GM18867 (cell line): ENCODE results near the gene ACTRT3.

Experiments
- ATAC-seq: cut with Tn5 transposase; IDR thresholded peaks from one replicate; pipeline ENCODE4 v1.9.1; 2021; ENCODE audit warnings: mild to moderate bottlenecking, moderate library complexity; ENCODE audit not compliant: unreplicated experiment

The ACTRT3 gene

DNA sequence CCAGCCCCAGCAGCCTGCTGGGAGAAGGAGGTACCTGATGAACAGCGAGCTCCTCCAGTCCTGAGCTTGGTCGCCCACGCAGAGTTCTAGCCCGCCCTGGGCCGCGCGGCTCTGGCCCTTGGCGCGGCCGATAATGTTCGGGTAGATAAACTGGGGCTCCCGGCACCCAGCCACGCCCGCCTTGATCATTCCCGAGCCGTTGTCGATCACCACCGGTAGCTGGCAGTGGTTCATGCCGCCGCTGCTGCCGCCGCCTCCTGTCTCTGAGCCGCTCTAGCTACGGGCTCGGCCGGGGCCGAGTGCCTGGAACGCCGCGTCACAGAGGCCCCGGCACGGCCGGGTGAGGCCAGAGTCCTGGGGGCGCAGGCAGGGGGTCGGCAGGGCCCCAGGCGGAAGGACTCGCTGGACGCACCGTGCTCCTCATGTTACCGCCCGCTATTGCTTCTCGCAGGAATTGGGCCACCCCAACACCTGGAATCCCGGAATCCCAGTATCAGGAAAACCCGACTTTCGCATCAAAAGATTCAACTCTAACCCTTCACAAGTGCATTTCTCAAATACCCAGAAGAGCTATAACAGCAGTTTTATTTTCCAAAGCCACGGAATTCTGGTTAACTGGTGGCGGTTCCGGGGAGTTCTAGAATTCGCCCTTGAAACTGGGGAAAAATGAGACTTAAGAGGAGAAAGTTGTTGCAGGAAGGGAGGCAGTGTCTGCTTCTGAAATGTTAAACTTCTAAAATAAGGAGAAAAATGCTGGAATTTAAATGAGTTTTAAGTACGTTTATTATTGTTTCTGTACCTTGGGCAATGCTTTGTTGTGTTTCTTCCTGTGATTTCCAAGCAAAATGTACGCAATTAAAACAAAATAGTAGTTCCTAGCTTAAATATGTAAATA, at the start of gene ACTRT3:
ACTRT3 (minus strand) TSS at position 275 of the 895 bp plus-strand sequence; CDS start at position 234, 41 bp downstream.
- ATAC-seq: peak; percentile 29

DNA sequence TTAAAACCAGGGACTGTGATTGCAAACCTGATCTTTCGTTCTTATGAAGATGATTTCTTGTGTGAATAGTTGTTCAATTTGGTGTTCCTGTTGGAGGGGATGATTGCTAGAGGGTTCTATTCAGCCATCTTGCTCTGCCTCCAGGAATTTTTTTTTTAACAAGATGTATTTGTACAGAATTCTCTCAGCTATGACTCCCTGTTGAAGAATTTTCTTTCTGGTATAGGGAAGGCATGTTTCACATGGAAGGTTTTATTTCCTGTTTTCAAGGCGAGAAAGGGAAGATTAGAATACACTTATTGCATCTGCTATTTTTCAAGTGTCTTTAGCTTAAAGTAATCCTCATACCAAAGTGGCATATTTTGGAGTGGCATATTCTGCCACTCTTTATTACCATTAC, 49.0 kb upstream of the ACTRT3 start:
- ATAC-seq: no peak

DNA sequence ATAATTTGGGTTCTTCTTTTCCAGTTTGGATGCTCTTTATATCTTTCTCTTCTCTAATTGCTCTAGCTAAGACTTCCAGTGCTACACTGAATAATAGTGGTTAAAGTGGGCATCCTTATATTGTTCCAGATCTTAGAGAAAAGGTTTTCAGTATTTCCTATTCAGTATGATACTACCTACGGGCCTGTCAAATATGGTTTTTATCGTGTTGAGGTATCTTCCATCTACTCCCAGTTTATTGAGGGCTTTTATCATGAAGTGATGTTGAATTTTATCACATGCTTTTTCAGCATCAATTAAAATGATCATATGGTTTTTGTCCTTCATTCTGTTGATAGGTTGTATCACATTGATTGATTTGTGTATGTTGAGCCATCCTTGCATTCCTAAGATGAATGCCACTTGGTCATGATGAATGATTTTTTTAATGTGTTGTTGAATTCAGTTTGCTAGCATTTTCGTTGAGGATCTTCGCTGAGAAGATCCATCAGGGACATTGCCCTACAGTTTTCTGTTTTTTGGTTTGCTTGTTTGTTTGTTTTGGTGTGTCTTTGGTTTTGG, 46.3 kb upstream of the ACTRT3 start:
- ATAC-seq: no peak

- peak; percentile 95 for ATAC-seq
Observed at GRCh38 chr3:169813757-169814517, 44.6 kb upstream of the ACTRT3 start.

DNA sequence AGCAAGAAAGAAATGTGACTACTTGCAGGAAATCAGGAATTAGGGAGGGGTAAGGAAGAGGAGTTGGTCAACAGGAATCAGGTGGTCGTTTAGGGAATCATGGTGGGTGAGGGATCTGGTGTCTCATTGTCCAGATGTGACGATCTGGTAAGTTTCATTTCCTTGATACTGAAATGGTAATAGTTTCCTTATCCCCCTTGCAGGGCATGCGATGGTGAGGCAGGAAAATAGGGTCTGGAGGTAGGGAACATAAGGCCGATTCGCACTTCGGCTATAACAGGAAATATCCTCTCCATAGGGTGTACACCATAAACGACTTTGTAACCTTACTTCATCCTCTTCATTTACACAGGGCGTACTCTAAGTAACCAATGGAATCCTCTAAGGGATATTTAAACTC, 43.9 kb upstream of the ACTRT3 start:
- ATAC-seq: no peak

- peak; percentile 70 for ATAC-seq
Observed at GRCh38 chr3:169812332-169813235, 43.2 kb upstream of the ACTRT3 start, which contains the start of the genes LRRC34 and LRRIQ4. TSS of gene LRRC34 (minus strand) at chr3:169812904. CDS start at chr3:169812548, 356 bp downstream. TSS of gene LRRIQ4 (plus strand) at chr3:169812870. CDS start at chr3:169821922, 9,052 bp downstream.

- no peak for ATAC-seq
Observed at GRCh38 chr3:169811631-169812331, 42.4 kb upstream of the ACTRT3 start.

GRCh38 chr3:169809230-169809795, 40.0 kb upstream of the ACTRT3 start:
- ATAC-seq: no peak

DNA sequence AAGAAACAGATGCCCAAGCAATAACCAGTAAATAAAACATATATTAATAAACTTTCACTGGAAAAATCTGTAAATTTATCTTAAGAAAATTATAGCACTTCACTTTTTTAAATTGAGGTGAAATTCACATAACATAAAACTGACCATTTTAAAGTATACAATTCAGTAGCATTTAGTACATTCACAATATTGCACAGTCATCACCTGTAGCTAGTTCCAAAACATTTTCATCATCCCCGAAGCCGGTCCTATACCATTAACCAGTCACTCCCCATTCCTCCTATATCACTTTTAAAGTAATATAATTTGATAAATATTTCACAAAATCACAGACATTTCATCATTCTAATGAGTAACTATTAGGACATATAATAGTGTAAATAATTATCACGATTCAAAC, 35.3 kb upstream of the ACTRT3 start:
- no peak for ATAC-seq

GRCh38 chr3:169792359-169792758, 23.0 kb upstream of the ACTRT3 start:
- ATAC-seq: no peak

DNA sequence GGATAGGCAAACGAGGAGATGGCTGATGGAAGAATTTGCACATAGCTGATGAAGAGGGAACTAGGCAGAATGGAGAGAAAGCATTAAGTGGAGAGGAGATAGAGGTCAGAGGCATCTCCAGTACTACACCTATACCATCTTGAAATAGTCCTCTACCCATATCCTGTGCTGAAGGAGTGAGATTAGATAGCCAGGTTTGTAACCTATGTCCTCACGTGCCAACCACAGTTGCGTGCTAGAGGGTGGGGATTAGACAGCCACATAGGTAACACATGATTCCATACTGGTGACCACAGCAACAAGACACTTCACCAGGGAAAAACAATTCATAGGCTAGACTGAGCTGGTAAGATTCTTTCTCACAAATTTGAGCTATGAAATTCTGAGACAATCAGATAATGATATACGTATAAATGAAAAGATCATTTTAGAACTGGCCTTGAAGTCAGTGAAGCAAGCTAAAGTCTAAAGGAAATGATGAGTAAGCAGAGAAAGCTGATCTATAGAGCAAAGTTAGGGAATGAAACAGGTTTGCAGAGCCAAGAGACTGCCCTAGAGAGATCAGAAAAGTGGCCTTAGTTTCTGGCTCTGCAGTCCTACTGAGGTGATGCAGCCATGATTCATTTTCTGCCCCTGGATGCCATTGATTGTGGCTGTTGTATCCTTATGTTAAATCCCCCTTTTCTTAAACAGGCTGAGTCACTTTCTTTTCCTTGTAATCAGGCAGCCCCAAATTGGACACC, 21.5 kb upstream of the ACTRT3 start:
- ATAC-seq: no peak

DNA sequence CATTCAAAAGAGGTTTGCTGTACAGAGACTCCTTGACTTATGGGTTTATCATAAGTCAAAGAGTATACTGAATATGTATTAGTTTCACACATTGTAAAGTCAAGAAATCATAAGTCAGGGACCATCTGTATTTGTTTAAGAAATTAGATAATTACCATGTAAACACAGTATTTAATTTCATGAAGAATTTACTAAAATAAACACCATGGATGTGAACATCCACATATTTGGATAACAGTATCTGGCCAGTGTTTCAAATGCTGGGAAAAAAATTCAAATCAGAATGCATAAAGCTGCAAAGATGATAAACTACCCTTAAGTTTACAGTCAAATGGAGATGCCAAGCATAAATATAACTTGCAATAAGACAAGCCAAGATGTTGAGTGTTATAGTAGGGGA, 20.9 kb upstream of the ACTRT3 start:
- ATAC-seq: no peak

GRCh38 chr3:169787791-169788190, 18.4 kb upstream of the ACTRT3 start:
- ATAC-seq: no peak

GRCh38 chr3:169787120-169787519, 17.8 kb upstream of the ACTRT3 start:
- ATAC-seq: no peak

DNA sequence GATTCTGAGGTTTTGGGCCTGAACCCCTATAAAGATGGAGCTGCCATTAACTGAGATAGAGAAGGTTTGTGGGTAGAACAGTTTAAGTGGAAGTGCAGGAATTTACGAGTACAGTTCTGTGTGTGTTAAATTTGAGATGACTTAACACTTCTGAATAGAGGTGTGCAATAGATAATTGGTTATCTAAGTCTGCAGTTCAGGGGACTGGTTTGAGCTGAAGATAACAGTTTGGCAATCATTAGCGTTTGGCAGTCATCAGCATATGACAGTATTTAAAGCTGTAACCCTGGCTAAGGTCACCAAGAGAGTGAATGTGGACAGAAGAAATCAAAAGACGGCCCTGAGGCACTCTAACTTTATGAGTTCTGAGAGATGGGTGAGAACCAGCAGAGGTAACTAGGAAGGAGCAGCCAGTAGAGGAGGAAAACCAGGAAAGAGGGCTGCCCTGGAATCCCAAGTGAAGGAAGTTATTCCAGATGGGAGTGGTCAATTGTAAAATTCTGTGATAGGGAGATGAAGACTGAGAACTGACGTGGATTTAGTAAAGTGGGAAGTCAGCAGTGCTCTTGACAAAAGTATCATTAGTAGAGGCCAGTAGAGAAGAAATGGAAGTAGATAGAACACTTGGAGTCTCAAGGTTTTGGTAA, 12.0 kb upstream of the ACTRT3 start:
- ATAC-seq: no peak

- no peak for ATAC-seq
Observed at GRCh38 chr3:169780742-169781141, 11.4 kb upstream of the ACTRT3 start.

DNA sequence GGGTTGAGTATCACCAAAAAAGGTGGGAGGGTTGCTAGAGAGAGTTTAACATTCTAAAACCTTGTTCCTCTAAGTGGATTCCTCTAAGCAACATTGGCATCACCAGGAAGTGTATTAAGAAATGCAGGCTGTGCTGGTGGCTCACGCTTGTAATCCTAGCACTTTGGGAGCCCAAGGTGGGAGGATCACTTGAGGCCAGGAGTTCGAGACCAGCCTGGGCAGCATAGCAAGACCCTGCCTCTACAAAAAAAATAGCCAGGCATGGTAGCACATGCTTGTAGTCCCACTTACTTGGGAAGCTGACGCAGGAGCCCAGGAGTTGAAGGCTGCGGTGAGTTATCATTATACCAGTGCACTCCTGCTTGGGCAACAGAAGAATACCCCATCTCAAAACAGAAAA, 8.5 kb upstream of the ACTRT3 start:
- ATAC-seq: no peak

GRCh38 chr3:169774186-169774585, 4.8 kb upstream of the ACTRT3 start:
- ATAC-seq: no peak
